HTR-8/SVneo (cell line): Measurements from ENCODE around the gene NFATC4.
"Not testable (repeated sequence)": the region's sequence is repeated elsewhere in the genome, so short reads cannot be mapped to it uniquely, and the experiment has no call there.

Experiments used
- DNase-seq: peaks from one replicate; pipeline ENCODE4 v3.0.0; 2011; ENCODE audit warnings: low spot score, mixed read lengths; ENCODE audit not compliant: insufficient read length
- FAIRE-seq: peaks from 2 replicates; lab custom pipeline; 2011; peaks lifted over from hg19 to GRCh38; lab: Jason Lieb, UNC

Gene NFATC4

DNA sequence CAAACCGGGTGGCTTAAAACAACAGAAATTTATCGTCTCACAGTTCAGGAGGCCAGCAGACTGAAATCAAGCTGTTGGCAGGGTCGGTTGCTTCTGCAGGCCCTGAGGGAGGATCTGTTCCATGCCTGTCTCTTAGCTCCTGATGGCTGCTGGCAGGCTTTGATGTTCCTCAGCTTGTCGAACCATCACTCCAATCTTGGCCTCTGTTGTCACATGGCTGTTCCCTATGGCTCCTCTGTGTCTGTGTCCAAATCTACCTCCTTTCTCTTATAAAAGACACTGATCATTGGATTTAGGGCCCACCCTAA is 14.0 kb downstream of the NFATC4 start:
- no peak for DNase-seq
- no peak for FAIRE-seq

GRCh38 chr14:24384169-24384568 is 16.2 kb downstream of the NFATC4 start:
- no peak for FAIRE-seq
- no peak for DNase-seq

- FAIRE-seq: no peak
These were observed 17.5 kb downstream of the NFATC4 start for GRCh38 chr14:24385524-24385923.

DNA sequence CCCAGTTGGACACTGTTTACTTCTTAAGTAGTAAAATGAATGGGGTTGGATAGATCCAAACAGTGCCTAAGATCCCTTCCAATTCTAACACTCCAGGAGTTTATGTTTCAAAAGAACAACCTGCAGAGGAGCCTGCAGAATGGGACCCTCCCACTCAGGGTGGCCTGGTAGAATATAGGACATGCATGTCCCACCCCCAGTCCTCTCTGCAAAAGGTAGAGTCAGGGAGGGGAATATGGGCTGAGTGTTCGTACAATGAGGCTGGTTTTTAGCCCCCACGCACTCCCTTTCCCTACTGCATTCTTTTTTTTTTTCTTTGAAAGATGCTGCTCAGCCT is 19.0 kb downstream of the NFATC4 start:
- DNase-seq: no peak
- no peak for FAIRE-seq

More at GRCh38 chr14:24385524-24385923, 17.5 kb downstream of the NFATC4 start:
- DNase-seq: no peak

GRCh38 chr14:24387579-24387978 is 19.6 kb downstream of the NFATC4 start:
- DNase-seq, FAIRE-seq: not testable (repeated sequence)

- DNase-seq: no peak
- no peak for FAIRE-seq
These were observed 20.6 kb downstream of the NFATC4 start for GRCh38 chr14:24388474-24389179.

DNA sequence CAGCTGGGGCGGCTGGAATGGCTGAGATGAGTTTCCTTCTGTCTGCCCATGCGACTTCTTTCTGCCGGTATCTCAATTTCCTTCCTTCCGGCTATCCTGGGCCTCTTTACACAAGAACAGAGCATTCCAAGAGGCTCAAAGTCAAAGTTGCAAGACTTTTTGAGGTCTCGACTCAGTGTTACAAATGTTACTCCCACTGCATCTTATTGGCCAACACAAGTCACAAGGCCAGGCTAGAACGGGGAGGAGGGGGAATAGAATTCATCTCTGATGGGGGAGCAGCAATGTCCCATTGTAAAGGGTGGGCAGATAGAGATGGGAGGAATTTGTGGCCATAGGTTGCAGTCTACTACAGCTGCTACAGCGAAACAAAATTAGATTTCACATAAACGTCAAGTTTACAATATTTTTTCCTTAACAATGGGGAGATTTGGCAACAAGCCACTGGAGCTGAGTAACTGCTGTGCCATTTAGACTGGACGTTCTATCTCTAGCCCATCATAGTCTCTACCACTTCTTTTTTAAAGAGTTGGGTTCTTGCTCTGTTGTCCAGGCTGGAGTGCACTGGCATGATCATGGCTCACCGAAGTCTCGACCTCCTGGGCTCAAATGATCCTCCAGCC is 21.4 kb downstream of the NFATC4 start:
- DNase-seq: no peak
- no peak for FAIRE-seq

- no peak for FAIRE-seq
- no peak for DNase-seq
These were observed 22.9 kb downstream of the NFATC4 start for GRCh38 chr14:24390701-24391468.

DNA sequence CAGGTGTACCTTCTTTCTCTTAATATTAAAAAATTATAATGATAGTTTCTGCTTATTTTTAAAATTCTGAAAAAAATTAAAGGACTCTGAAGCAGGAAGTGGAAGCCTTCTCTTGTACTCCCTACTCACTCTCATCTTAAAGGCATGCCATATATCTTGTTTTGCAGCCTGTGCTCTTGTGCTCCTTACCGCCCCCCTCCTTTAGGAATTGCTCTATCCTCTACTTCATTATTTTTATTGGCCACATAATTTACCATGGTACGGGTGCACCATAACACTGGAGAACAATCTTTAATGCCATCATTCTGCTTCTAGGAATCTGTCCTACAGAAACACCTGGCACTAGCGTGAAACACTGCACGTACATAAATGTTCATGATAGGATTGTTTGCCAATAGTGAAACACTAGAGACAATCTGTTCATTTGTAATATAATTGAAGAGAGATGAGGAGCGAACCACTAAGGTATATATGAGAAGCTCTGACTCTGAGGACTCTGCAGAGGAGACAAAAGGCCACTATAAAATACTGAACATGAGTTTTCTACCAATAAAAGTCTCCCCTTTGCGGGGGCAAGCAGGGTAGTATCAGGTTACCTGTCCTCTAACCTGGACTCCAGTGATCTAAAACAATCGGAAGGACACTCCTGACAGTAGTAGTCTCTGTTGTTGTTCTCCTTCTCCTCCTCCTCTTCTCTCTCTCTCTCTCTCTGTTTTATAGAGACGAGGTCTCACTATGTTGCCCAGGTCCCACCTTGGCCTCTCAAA is 24.5 kb downstream of the NFATC4 start:
- DNase-seq (peak; percentile 31), FAIRE-seq (no peak)

DNA sequence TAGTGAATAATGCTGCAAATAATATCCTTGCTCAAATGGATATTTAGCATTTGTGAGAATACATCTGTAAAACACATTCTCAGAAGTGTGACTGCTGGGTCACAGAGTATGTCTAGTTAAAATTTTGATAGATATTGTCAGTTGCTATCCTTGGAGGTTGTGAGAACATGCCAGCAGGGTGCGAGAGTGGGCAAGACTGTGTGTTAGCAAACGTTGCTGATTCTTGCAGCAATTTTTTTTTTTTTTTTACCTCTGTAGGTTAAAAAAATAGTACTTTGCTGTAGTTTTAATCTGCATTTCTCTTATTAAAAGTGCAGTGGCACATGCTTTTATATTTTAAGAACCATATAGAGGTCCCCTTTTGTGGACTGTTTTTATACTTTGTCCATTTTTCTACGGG is 26.3 kb downstream of the NFATC4 start:
- DNase-seq (no peak), FAIRE-seq (no peak)

DNA sequence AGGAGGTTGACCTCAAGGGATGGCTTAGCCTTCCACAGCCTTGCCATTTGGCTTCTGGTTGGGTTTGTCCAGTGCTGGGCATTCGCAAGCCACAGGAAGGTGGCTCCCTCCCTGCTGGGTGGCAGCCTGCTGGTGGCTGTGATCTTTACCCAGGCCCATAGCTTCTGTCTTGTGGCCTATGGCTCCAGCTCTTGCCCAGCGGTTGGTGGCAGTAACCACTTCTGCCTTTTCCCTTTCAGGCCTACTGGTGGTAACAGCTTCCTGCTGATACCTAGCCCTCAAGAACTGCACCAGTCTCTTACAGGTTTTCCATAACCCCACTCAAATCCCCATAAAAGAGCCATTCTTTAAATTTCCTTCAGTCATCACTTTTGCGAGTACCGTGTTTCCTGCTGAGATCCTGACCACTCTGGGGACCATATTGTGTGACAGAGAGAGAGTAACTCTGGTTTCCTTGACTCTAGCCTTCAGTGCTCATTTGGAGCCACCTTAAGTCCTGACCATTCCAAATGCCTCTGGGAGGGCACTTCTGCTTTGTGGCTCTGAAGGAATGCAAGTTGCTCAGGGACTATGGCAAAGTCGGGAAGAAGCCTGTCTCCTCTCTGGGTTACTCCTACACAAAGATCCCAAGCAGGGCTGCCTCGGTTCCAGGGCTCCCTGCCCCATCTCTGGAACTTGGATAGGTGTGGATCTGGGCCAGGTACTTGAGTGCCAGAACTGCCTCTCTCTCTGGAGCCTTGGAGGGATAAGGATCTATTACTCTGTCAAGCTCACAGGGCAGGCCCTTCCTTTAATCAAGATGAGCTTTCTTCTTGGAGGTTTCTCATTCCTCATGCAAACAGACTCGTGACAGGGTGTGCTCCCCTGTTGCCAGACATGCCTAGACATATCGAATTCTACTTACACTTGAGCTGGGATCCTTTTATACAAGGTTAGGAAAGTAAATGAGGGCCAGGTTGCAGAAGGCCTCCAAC is 27.9 kb downstream of the NFATC4 start:
- no peak for FAIRE-seq
- DNase-seq: no peak

DNA sequence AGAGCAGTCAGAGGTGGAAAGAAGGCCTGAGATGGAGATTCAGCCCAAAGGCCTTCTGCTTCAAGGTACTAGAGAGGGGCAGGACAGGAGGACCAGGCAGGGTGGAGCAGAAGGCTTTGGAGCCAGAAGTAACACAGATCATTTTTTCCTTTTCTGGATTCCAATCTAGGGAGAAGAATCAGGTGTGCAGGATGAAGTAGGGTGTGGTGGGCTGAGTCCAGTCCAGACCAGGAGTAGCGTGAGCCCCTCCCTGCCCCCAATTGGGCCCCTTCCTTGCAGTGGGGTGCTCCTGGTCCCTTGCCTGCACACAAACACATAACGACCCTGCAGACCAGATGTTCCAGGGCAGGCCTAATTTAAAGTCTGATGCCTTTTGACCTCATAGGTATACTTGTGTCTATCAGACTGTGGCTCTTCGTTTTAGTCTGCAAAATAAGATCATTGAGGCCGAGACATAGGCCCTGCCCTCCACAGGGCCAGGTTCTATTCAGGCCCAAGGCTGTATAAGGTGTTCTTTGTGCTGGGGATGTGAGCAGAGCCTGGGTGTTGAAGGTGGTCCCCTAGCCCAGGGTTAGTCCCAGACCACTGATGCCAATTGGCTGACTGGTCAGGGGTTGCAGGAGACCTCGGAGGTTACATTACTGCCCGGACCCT is 29.8 kb downstream of the NFATC4 start:
- DNase-seq (no peak), FAIRE-seq (no peak)

- no peak for FAIRE-seq
- no peak for DNase-seq
These were observed 30.3 kb downstream of the NFATC4 start for GRCh38 chr14:24398293-24398652.

- peak; percentile 26 for DNase-seq
- FAIRE-seq: no peak
These were observed 30.9 kb downstream of the NFATC4 start, which contains the start of gene NYNRIN for GRCh38 chr14:24398653-24399446. Gene NYNRIN, plus strand, starts transcription at chr14:24399003. Its CDS starts 244 bp downstream, at chr14:24399247.

GRCh38 chr14:24399447-24399822 is 31.5 kb downstream of the NFATC4 start:
- no peak for FAIRE-seq
- no peak for DNase-seq

DNA sequence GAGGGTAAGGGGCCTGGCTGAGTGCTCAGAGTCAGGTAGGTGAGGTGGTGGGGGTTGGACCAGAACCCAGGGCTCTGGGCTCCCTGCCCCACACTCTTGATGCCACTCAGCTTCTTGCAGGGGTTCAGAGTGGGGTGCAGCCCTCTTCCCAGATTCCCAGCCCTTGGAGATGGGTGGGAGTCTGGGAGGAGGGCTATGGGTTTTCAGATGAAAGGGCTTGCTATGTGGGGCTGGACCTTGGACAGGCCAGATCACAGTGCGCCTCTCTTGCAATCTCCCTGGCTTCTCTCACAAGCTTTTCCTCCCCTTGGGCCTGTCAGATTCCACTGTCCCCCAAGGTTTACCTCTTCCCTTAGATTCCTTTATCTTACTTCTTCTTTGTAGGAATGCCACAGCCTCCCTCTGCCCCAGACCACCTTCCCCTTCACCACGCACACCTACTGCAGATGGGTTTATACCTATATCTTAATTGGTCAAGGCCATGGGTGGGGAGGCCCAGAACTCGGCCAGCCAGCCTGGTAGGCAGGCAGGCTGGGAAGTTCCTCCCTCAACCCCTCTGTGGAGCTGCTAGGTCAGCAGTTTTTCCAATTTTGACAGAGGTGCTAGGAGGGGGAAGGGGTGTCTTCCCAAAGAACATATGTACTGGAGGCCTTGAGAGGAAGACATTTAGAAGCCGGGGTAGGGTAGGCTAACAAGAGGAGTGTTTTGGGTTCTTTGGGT is 32.2 kb downstream of the NFATC4 start:
- no peak for FAIRE-seq

GRCh38 chr14:24401810-24402702 is 34.1 kb downstream of the NFATC4 start:
- DNase-seq: no peak
- no peak for FAIRE-seq

More for the DNA sequence above, 32.2 kb downstream of the NFATC4 start:
- no peak for DNase-seq
